NCI-H82 (cell line): ENCODE measurements around the gene UBD.

Experiments used
- DNase-seq: peaks from one replicate; lab custom pipeline; 2025; lab: John Stamatoyannopoulos, UW

The UBD gene

DNA sequence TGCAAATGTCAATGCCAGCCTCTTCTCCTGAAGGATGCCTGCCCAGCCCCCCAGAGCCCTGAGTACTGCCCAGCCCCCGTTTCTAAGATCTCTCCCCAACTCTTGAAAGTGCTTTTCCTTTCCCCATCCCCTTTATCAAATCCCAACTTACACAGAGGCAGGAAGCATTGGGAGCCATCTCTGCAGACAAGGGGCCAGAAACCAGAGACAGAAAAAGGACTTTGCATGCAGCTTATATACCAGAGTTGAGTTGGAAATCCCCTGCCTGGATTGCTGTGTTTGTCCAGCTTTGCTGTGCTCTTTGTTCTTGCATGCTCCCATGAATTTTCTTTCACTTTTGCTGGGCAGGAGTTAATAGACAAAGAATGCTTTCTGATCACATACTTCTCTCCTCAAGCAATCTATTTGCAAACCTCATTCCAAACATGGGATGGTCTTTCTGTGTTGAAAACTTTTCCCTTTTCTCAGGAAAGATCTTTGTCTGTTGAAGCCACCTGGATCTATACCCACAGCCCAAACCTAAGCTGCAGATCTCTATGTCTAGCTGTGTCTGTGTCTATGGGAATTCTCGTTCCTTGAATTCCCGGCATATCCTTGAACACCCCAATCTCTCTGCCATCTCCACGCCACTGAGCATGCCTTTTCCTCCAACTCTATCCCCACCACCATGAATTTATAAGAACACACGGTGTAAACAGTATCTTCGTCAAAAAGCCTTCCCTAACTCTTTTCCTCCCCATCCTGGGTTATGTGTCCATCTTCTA, at the start of gene UBD:
TSS of gene UBD (minus strand) at position 209 of the 764 bp plus-strand sequence. CDS start at position 178, 31 bp downstream.
- no peak for DNase-seq

DNA sequence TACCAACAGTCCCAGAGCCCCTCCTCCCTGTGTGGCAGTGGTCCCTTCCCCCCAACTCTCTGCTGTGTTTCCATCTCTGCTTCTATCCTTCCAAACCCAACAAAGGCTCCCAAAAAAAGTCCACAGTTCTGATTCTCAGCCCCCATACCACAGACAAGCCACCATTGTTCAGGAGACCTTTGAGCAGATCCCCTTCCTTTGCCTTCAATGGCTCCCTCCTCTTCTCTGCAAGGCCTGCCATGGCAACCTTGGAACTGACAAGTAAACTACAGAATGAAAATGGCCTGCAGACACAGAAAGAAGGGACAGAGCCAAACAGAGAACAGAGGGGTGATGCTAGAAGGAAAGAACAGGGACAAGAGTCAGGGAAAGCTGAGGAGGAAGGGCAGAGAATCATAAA, 48.6 kb upstream of the UBD start:
- DNase-seq, result no peak

DNA sequence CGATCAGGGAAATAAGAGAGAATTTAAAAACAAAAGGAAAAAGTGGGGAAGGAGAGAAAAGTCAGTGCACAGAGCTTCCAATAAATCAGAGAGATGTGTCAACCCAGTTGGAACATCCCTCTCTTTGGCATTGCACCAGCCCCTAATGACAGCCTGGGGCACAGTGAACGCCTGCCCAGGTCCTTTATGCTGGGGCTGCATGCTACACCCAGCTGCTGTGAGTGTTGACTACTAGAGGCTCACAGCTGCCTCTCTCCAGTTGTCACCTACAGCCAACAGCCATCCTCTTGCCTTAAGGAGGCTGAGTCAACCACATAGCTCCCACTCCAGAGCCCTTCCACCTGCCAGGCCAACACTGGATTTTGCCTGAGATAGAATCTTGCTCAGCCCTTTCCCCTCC, 44.4 kb upstream of the UBD start:
- DNase-seq, result no peak

DNA sequence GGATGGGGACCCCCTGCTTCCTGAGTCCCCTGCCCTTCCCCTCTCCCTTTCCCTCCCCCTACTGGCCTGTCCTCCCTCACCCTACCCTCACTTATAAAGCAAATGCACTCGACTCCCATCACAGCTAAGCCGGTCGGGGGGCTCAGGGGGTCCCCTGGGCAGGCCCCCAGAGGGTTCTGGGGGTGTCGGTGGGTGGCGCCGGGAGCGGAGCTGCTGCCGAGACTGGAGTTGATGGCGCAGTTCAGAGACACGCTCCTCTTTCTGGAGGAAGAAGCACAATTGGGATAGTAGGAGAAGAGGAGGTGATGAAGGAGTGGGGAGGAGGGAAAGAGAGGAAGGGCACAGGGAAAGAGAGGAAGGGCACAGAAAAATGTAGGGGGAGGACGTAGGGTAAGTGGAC, 43.9 kb upstream of the UBD start:
- DNase-seq, result no peak

DNA sequence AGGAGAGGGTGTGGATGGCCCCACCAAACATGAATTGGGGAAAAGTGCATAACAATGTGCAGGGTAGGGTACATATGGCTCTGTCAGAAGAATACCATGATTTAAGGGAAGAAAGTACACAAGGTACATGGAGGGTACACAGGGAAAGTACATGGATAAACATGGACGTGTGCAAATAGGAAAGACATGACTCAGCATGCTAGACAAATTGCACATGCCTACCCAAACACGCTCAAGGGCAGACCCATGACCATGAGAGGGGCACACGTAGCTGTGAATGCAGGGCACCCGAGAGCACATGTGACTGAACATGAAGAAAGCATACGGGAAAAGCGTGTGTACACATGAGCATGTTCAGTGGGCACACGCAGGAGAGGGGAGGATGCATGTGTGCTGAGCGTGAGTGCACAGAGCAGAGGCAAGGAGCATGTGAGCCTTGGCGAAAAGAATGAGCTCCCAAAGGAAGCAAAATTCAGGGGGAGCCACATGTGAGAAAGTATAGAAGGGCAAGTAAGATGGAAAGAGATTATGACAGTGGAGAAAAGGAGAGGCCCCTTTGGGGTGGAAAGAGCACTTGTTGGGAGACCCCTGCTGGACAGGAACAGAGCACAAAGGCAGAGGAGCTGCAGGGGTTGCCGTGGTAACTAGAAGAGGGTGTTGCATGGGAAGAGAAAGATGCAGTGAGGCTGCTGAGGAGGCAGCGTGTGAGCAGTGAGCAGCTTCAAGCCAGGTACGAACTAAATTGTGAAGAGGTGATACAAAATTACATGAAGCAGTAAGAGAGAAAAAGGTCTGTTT, 43.2 kb upstream of the UBD start:
- DNase-seq, result peak; percentile 53

DNA sequence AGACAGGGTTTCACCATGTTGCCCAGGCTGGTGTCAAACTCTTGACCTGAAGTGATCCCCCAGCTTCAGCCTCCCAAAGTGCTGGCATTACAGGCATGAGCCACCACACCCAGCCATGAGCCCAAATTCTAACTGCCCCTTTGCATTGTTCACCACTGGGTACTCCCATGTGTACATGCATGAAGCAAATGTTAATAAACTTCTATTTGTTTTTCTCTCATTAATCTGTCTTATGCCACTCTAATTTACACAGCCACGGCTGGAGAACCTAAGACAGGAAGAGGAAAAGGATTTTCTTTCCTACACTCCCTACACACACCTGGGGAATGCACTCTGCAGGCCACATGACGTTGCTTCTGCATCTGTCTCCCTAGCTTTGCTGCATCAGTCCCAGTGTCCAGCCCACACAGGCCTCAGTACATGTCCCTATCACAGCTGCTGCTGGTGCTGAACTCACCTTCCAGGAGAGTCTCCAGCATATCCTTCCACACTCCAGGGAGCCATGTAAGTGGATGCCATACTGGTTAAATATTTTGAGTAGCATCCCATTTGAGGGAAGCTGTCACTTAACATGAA, 38.7 kb upstream of the UBD start:
- DNase-seq, result no peak

DNA sequence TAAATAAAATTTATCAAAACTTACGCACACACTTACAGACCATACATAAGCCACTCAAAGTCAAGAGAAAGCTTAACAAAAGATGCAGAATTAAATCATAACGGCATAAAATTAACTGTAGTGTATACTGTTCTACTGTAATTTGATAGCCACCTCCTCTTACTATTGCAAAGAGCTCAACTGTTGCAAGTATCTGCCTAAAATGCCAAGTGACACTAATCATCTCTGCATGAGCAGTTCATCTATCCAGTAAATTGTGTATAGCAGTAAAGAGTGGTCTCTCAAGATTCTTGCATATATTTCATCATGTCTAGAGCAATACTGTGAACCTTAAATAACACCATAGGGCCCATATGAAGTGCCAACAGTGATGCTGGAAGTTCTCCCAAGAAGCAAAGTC, 37.7 kb upstream of the UBD start:
- no peak for DNase-seq

DNA sequence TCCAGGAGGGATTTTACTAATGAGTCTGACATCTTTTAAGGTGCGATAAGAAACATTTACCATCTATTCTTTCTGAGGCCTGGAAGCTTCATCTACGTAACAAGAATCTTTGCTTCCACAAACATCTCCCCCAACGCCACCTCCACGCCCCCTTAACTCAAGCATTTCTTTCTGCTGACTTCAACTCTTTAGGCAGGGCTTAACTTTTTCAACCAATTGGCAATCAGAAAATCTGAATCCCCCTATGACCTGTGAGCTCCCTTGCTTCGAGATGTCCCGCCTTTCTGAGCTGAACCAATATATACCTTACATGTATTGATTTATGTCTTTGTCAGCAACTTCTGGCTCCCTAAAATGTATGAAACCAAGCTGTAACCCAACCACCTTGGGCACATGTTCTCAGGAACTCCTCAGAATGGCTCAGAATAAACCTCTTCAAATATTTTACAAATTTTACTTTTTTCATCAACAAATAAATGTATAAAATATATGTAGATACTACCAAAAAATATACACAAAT, 36.9 kb upstream of the UBD start:
- DNase-seq, result no peak

DNA sequence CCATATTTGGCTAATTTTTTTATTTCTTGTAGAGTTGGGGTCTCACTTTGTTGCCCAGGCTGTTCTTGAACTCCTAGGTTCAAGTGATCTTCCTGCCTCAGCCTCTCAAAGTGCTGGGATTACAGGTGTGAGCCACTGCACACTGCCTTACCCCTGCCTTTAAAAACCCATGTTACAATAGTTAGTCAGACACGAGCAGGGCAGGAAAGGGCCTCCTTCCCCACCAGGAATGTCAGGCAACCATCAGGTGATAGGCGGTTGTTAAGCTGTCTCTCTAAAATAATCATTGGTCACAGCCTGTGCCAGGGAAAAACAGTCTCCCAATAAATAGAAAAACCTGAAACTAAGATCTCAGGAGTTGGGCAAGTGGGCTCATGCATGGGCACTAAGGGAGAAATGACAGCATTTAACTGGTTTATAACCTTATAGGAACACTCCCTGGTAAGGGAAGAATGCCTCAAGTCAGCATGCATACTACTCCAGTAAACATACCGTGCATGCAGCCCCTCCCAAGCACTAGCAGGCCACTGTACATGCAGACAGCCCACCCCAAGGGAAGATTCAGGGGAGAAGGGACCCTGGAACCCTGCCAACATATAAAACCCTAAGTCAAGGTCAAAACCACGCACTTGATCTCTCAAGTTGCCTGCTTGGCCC, 33.8 kb upstream of the UBD start:
- peak; percentile 69 for DNase-seq

DNA sequence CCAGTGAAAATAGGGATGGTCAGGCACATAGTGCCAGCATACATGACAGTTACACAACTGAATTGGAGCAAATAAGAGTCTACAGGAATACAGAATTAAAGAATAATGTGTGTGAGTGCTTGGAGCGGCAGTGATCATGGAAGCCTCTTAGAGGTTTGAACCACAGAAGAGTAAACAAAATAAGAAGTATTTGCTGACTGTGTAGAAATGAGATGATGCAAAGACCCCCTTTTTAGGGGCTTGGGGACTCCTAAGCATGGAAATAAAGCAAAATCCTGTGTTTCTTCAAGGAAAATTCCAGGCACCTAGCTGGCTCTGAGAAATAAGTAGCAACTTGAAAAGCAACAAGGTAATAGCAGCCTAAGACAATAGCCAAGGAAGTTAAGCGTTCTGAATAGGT, 32.1 kb upstream of the UBD start:
- no peak for DNase-seq

DNA sequence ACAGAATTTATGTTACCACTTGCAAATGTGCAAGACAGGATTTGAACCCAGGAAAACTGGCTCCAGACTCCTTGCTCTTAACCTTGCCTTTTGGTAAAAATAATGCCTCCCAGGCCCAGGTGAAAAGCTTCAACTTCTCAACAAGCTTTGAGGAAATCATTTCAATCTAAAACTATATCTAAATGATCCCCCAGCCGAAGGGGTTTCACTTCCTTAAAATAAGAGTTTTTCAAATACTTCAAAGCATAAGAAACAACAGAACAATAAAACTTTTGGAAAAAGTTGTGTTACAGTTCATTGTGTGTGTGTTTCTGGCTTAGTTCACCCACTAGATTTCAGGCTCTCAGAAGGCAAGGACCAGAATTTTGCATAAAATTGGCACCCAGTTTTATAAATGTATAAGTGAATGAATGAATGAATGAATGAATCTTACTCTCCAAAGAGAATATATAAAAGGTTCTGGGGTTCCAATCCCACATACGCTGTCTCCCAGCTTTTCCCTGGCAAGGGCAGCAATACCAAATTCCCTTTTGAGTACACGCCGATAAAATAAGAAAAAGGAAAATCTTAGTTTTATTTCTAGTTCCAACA, 30.8 kb upstream of the UBD start:
- peak; percentile 32 for DNase-seq

DNA sequence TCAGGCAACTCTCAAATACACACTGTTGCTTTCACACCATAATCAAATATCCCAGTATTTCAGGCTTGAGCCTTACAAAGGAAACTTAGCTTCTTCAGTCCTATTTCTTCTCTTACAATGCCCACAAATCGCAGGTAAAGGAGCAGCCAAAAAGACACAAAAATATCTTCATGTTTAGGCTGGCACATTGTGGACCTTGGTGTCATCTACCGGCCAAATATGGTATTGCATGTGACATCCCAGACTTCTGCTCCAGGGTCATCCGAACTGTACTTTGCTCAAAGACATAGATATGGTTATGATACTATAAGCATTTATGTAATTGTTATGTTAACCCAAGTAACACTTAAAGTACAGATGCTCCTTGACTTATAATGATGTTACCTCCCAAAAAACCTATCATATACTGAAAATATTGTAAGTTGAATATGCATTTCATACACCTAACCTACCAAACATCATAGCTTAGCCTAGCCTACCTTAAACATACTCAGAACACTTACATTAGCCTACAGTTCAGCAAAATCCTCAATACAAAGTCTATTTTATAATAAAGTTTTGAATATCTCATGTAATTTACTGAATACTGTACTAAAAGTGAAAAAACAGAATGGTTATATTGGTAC, 30.0 kb upstream of the UBD start:
- peak; percentile 69 for DNase-seq

DNA sequence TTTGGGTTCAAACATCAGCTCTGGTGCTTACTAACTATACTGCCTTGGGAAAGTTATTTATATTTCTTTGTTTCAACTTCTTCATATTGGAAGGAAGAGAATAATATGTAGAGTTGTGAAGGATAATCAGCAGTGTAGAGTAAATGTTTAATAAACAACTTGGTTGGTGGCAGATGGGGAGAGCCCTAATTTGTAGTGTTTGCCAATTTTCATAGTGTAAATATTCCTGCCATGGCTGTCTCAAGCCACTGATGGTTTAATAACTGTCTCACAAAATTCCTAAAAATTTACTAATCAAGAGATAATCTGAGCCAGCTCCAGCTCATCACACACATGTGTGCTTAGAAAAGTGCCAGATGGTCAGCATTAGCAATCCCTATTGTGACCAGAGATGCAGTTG, 25.3 kb upstream of the UBD start, which contains the start of gene OR2H2:
TSS of gene OR2H2 (plus strand) at position 301 of the 400 bp plus-strand sequence. CDS start 2,824 bp downstream, outside the sequence.
- DNase-seq, result peak; percentile 8

DNA sequence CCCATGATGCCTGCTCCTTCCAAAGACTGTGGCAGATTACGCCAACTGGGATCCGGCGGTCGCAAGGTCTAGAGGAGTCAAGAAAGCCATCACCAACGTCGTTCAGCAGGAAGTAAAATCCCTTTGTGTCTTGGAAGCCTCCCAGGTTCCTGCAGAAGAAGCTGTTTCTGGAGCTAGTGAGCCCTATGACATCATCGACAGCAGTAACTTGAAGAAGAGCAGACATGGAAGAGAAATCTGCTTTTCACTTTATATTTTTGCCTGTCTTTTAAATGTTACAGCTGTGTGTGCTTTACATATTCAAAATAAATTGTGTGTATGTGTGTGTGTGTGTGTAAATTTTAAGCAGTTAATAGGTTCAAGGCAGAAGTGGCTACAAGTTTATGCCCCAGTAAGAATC, 18.0 kb upstream of the UBD start:
- DNase-seq, result no peak

DNA sequence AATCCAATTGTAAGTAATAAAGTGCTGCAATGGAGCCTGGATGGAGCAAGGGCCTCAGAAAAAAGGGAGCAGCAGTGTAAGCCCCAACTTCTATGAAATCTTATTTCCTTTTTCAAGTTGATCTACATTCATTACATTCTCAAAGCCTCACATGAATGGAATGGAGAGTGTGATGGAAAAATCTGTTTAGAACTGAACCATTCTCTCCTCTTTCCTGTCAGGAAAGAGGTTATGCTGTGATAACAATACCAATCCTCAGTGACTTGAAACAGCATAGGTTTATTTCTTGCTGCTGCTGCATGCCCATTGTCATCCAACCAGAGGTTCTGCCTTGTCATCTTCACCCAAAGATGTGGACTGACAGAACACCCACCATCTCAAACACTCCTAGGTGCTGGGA, 16.5 kb upstream of the UBD start:
- DNase-seq, result no peak

DNA sequence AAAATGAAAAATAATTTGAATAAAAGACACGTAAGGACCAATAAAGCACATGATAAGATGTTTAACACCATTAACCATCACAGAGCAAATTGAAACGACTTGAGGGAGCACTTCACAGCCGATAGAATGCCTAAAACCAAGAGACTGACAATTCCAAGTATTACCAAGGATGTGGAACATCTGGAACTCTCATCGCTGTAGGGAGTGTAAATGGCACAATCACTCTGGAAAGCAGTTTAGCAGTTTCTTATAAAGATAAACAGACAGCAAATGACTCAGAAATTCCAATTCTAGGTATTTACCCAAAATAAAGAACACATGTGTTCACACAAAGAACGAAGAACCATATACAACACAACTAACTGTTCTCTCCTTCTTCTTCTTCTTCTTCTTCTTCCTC, 8.5 kb upstream of the UBD start:
- DNase-seq, result no peak

DNA sequence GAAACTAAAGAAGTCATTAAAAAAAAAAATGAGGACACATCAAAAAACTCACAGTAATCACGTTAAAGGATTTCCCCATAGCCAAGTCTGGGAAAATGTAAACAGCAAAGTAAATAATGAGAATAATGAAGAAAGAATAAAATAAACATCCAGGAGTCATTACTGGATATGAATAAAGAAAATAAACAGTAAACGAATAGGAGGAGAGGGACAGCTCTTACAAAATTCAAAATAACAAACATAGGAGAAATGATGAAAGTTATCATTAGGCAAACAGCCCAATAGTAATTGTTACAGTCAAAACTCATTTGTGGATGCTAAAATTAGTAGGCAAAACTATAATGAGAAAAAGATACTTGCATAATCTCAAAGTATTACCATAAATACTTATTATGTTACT, 8.0 kb upstream of the UBD start:
- DNase-seq, result no peak

DNA sequence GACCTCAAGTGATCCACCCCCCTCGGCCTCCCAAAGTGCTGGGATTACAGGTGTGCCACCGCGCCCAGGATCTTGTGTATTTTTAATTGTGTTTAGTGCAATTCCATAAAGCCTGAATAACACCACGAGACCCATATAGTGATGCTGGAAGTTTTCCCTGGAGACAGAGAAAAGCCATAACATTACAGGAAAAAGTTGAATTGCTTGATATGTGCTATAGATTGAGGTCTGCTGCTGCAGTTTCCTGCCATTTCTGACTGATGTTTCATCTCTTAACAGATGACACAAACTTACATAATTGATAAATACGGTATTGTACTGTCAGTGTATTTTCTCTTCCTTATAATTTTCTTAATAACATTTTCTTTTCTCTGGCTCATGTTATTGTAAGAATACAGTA, 7.3 kb upstream of the UBD start:
- no peak for DNase-seq

DNA sequence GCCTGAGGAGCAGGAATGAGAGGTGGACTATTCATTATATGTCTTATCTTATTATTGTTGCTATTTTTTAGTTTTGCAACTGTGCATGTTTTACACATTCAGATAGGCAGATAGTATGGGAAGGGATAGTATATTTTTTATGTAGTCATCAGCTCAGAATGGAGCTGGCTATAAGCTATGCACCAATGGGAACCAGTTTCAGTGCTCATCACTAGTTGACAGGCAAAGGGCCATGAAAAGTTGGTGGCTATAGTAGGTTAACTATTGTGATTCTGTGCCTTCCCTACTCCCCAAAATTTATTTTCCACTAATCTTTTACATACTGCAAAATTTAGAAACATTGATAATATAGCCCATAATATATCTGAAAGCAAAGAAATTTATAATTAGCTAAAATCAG, 5.3 kb upstream of the UBD start:
- no peak for DNase-seq

DNA sequence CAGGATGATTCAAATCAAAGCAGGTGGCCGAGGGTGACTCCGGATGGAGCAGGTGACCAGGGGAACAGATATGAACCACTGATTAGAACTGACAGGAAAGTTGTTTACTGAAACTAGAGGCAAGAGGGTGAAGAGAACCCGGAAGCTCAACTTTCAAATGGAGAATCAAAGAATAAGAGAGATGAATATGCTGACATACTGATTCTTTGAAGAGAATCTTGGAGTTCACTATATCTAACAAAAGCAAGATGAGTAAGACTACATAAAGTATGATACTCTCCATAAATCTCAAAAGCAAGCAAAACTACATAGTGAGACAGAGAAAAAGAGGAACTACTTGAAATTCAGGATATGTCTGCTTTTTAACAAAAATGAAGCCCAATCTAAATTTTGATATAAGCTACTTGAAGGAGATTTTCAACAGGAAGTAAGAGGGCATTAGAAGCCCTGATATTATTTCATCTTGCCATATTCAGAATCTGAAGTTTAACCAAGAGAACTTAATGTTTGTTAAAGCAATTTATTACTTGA, 4.0 kb upstream of the UBD start:
- DNase-seq, result no peak

DNA sequence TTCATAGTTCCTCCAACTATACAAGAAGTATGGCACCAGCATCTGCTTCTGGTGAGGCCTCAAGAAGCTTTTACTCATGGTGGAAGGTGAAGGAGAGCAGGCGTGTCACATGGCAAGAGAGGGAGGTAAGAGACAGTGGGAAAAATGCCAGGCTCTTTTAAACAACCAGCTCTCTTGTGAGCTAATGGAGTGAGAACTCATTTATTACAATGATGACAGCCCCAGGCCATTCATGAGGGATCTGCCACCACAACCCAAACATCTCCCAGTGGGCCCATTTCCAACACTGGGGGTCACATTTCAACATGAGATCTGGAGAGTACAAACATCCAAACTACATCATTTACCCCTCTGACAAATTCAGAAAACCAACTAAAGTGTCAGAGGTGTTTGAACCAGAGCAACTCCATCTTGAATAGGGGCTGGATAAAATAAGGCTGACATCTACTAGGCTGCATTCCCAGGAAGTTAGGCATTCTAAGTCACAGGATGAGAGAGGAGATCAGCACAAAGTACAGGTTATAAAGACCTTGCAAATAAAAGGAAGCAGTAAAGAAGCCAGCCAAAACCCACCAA, 2.2 kb upstream of the UBD start:
- DNase-seq, result no peak
